ENCODE measurements around the gene GLRA1.

GRCh38 chr5:151873701-151874100 lies 51.0 kb downstream of the GLRA1 start:
- TF ChIP-seq CTCF (conservative IDR thresholded peaks at IDR 0.05 in 1 of 2, IDR thresholded peaks at IDR 0.05 in 1 of 2; ENCODE audit: extremely low read depth in 1 of 2, insufficient read depth in 1 of 2, low read depth in 1 of 2, low read length in 2 of 2) (no peak), EZH2 (IDR thresholded peaks at IDR 0.05; ENCODE audit: borderline replicate concordance, low read length) (no peak)
